Measurements from ENCODE around the gene NFU1.
"Not testable (repeated sequence)": the region's sequence is repeated elsewhere in the genome, so short reads cannot be mapped to it uniquely, and the experiment has no call there.

The NFU1 gene

DNA sequence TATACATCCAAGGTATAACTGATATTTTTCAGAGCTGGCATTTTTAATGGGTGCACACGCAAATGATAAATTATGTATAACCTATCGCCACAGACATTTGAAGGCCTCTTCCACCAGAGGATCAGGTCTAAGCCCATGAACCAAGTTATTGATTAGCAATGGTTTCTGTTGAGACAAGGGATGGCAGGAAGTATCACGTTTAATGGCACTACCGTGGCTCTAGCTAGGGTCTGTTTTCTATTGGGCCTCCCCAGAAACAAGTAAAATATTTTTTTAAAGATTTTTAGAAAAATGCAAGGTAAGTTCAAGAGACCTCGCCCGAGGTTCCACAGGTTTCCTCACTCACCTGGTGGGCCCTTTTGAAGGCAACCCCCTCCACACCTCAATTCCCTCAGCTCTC, 50.9 kb downstream of the NFU1 start:
- DNase-seq: no peak

- no peak for DNase-seq
Observed at GRCh38 chr2:69385443-69386151, 51.6 kb downstream of the NFU1 start.

- DNase-seq: no peak
Observed at GRCh38 chr2:69384618-69385081, 52.6 kb downstream of the NFU1 start.

DNA sequence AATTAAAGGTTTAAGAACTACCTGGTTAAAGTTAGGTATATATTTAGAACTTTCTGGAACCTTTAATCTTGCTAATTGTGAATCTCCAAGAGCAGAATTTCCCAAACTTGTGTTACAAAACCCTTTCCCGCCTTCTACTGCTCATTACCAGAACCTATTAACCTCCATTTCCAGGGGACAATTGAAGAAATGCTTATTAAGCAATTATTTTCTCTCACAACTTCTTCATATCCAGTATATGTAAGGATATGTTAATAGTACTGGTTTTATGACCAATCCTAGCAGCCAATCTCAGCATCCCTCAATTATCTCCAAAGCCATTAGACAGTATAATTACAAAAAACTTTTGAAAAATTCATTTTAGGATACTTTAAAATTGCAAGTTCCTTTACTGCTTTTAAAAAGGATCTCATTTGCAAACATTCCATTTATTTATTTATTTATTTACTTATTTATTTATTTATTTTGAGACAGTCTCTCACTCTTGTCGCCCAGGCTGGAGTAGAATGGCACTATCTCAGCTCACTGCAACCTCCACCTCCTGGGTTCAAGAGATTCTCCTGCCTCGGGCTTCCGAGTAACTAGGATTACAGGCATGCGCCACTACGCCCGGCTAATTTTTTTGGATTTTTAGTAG, 53.9 kb downstream of the NFU1 start:
- DNase-seq: no peak

GRCh38 chr2:69382547-69382946, 54.7 kb downstream of the NFU1 start:
- no peak for DNase-seq

DNA sequence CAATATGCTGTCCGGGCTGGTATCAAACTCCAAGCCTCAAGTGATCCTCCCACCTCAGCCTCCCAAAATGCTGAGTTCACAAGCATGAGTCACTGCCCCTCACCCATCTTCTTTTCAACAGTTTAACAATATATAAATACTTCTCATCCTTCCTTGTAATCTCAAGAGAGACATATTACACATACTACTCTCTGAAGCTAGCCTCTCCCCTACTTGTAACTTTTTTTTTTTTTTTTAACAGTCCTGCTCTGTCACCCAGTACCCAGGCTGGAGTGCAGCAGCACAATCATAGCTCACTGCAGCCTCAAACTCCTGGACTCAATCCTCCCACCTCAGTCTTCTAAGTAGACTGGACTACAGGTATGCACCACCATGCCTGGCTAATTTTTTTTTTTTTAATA, 55.9 kb downstream of the NFU1 start:
- DNase-seq: no peak

DNA sequence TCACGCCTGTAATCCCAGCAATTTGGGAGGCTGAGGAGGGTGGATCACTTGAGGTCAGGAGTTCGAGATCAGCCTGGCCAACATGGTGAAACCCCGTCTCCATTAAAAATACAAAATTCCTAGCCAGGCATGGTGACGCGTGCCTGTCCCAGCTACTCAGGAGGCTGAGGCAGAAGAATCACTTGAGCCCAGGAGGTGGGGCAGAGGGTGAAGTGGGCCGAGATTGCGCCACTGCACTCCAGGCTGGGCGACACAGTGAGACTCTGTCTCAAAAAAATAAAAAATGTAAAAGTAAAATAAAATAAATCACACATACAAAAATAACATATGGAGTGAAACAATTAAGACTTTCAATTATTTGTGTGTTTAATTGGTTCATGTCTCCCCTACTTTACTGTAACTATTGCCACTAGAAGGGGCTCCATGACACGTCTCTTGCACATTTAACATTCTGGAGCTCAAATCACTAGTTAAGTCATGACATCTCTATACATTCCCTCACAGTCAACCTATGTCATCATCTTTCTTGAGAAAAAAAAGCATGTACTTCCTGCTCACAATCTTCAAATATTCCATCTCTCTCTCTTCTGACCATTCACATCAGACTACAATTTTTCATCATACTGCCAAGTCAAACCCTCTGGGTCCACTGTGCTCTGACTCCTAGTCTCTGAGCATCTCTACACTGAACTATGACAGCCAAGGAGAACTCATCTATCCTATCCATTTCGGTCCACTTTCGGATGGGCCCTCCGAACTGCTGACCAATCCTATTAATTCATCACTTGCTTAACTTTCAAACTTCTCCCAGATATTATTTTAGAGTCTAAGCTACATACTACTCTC, 56.9 kb downstream of the NFU1 start:
- DNase-seq: no peak

GRCh38 chr2:69376403-69376802, 60.8 kb downstream of the NFU1 start:
- no peak for DNase-seq

DNA sequence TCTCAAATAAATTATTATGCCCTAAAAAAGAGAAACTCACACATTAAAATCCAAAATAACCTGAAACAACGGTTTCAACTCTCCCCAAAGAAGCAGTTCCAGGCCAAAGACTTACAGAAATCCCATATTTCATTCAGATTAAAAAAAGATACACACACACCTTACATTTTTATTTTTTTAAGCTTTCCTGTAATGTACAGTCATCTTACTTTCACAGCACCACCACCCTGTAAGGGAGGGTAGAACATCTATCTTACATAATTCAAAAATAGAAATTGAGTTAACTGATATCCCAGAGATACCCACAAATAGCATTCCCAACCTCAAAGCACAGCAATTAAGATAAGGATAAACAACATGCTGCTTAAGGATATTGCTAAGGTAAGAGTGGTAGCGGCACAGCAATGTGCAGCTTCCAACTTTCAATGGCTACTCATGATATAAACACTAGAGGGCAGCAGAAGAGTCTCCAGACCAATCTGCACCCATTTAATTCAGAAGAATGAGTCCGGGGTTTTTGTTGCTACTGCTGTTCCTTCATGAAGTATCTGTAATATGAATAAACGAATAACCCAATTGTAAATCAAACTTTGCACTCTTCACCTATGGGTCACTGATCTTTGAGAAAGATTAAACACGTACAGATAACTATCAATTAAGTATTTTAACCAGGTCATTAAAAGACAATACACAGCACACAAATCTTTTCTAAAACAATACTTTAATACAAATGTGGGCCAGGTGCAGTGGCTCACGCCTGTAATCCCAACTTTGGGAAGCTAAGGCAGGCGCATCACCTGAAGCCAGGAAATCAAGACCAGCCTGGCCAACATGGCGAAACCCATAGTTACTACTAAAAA, 61.5 kb downstream of the NFU1 start:
- peak; percentile 10 to 13 for DNase-seq

GRCh38 chr2:69372767-69373166, 64.5 kb downstream of the NFU1 start:
- DNase-seq: no peak

GRCh38 chr2:69369802-69370201, 67.4 kb downstream of the NFU1 start:
- DNase-seq: no peak

DNA sequence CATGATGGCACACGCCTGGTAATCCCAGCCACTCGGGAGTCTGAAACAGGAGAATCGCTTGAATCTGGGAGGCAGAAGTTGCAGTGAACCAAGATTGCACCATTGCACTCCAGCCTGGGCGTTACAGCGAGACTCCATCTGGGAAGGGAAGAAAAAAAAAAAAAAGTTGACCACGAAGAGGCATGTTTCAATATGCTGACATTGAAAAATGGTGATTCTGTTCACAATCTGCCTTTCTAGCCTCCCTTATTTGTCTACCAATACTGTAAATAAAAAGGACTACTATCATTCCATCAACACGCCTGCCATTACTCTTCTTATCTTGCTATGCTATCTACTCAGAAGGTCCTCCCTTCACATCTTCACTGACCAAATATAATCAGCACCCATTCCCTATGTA, 68.6 kb downstream of the NFU1 start:
- no peak for DNase-seq

- DNase-seq: no peak
Observed at GRCh38 chr2:69359371-69359770, 77.9 kb downstream of the NFU1 start.

- no peak for DNase-seq
Observed at GRCh38 chr2:69358914-69359313, 78.3 kb downstream of the NFU1 start.

DNA sequence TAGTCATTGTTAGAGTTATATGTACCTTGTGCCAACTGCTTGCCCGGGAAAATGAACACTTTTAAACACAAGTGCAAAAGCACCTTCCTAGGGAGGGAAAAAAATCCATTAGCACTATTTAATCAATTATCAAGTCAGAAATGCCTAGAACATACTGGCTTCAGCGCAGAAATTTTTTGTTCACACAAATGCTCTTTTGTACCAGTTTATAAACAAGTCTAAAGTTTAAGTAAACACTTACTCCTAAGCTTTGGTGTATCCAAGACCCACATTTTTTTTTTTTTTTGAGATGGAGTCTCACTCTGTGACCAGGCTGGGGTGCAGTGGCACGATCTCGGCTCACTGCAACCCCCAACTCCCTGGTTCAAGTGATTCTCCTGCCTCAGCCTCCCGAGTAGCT, 80.8 kb downstream of the NFU1 start:
- DNase-seq: no peak

- DNase-seq: not testable (repeated sequence)
Observed at GRCh38 chr2:69354976-69355375, 82.3 kb downstream of the NFU1 start.

GRCh38 chr2:69353360-69353759, 83.9 kb downstream of the NFU1 start:
- no peak for DNase-seq

- DNase-seq: no peak
Observed at GRCh38 chr2:69348781-69349180, 88.5 kb downstream of the NFU1 start.
